Adrenal gland (tissue), 12 donors: ENCODE data around the gene PROK1. TPM values are rescaled to one million over a fixed set of nuclear protein-coding genes. Genes with fewer than 3 reads are reported as not detected.

Source experiments
- DNase-seq, 7 donors: peaks; one replicate each; pipeline ENCODE4 v3.0.0-alpha.2; 2019 to 2020
- H3K27ac ChIP-seq, 5 donors: fragments of 200-600 bp; sonication (generic) in 4 of 5; 1 replicate in 3 of 5; 2 replicates in 2 of 5; pipeline versions ENCODE4 v1.5.1 to v1.8.0; 2016 to 2020; ENCODE audit warnings: mild to moderate bottlenecking in 1 of 5
- H3K27me3 ChIP-seq: fragments of 200-600 bp; 2 replicates; pipeline ENCODE4 v1.8.0; 2021
- H3K36me3 ChIP-seq, 2 donors: fragments of 200-600 bp; replicated peaks in 1 of 2; 1 replicate in 1 of 2; 2 replicates in 1 of 2; pipeline versions ENCODE4 v1.5.1 to v1.8.0; 2018 to 2022
- H3K4me1 ChIP-seq, 2 donors: fragments of 200-600 bp; replicated peaks in 1 of 2; 1 replicate in 1 of 2; 2 replicates in 1 of 2; pipeline versions ENCODE4 v1.5.1 to v1.8.0; 2018 to 2021
- H3K4me3 ChIP-seq, 4 donors: fragments of 200-600 bp; sonication (generic) in 3 of 4; one replicate each; pipeline ENCODE4 v1.5.1; 2016 to 2018
- H3K9me3 ChIP-seq, 3 donors: fragments of 200-600 bp; sonication (generic) in 1 of 3; replicated peaks in 1 of 3; 1 replicate in 2 of 3; 2 replicates in 1 of 3; pipeline versions ENCODE4 v1.5.1 to v1.8.0; 2016 to 2021
- CTCF ChIP-seq, 6 experiments: fragments of 450-650 bp in 4 of 6; fragments of 200-600 bp in 2 of 6; sonication (generic) in 1 of 6; IDR thresholded peaks; 1 replicate in 5 of 6; 2 replicates in 1 of 6; pipeline versions ENCODE4 v1.5.1 to v1.8.0; 2016 to 2021; ENCODE audit warnings: antibody characterized with exemption in 6 of 6, mild to moderate bottlenecking in 2 of 6, moderate library complexity in 1 of 6
- POLR2A ChIP-seq, 2 donors: fragments of 450-650 bp; IDR thresholded peaks; one replicate each; pipeline ENCODE4 v1.6.1; 2017; ENCODE audit warnings: antibody characterized with exemption in 2 of 2, mild to moderate bottlenecking in 2 of 2, moderate library complexity in 1 of 2
- WGBS, 4 donors: extraction: QIAGEN DNeasy Blood & Tissue Kit in 2 of 4; methylation state at CpG; one replicate each; pipeline versions ENCODE4 v1.1.5 to v1.1.7; 2013 to 2017; 5-methylcytosine and 5-hydroxymethylcytosine counted together
- intact Hi-C, 2 donors: fragments of 100-400 bp; cut with DNase I; formaldehyde crosslinking; loops; one replicate each; pipeline versions ENCODE4 v1.14.1 to v1.15.0; 2022 to 2023
- polyA plus RNA-seq, 3 donors: library from polyadenylated mRNA; stranded (reverse); fragments of 200-250 nt in 2 of 3; fragments of 350-450 nt in 1 of 3; fragmentation: Illumina TruSeq in 1 of 3; extraction: RNeasy Lipid Tissue Mini Kit (QIAGEN cat#74804) in 1 of 3; gene quantifications; one replicate each; pipeline ENCODE4 v1.2.3, GENCODE V29; 2013 to 2014
- total RNA-seq, 9 donors: library from RNA; depleted of rRNA in 4 of 9; stranded (reverse); fragments of >200 nt in 4 of 9; fragments of 120-200 nt in 1 of 9; fragmentation: NEBNext Ultra II Directional in 1 of 9; extraction: Animal tissue kit (Norgen Biotek cat#: 25700) in 1 of 9; gene quantifications; one replicate each; pipeline versions ENCODE4 v1.1.0 to v1.2.4, GENCODE V29; 2013 to 2023
- donor health status: healthy with polysubstance abuse.
- donor health status: Bipolar disorder and iron deficiency.
- donor health status: DM: yes; HTN: yes; CAD: no.
- donor health status: DM: no; HTN: no; CAD: no.
- donor health status: DM: no; HTN: no; CAD: no.
- donor health status: DM: yes; HTN: yes; CAD: no.

Gene PROK1
- total and polyA plus RNA-seq, 12 donors, result 0.76 to 12.9 (median 5.0) TPM; not detected in 1

- H3K36me3 ChIP-seq, result peaks cover 0 to 33% of the 10 kb centered on the region in 2 donors
- WGBS, 4 donors, result 1 to 2% (median 1%) methylated on average over 39 to 76 of the region's 76 CpGs
- TF ChIP-seq CTCF (IDR thresholded peaks at IDR 0.05), result peak in 4 of 6 experiments; percentile 4 to 25 (median 10)
- peak; percentile 35 to 82 for TF ChIP-seq POLR2A (IDR thresholded peaks at IDR 0.05)
- H3K9me3 ChIP-seq, result no peaks in the 10 kb centered on the region
- peak; percentile 94 to 98 (median 95) for DNase-seq
- intact Hi-C loops, result loop anchor here (10.0 kb wide), 1 partner anchor 63 kb away; no protein-coding TSS in a partner anchor
- peaks cover 0 to 20% of the 10 kb centered on the region in 2 donors for H3K4me1 ChIP-seq
- H3K27me3 ChIP-seq, result no peaks in the 10 kb centered on the region
- H3K27ac ChIP-seq, result peak within 1 kb of the TSS; percentile 15 to 98 (median 87)
- H3K4me3 ChIP-seq, result peak within 1 kb of the TSS; percentile 1 to 95 (median 53)
Measured at GRCh38 chr1:110407260-110408210, 43.4 kb upstream of the PROK1 start, which contains the start of gene LAMTOR5. LAMTOR5 (minus strand) TSS chr1:110407694; CDS start chr1:110407620, 74 bp downstream.

- no peak for DNase-seq
- H3K4me1 ChIP-seq, result peaks cover 0 to 20% of the 10 kb centered on the region in 2 donors
- WGBS, 4 donors, result 87 to 93% (median 89%) methylated on average over 8 of the region's 8 CpGs
- no peaks in the 10 kb centered on the region for H3K27me3 ChIP-seq
- H3K27ac ChIP-seq, result no peak overlapping the region
- H3K9me3 ChIP-seq, result no peaks in the 10 kb centered on the region
- peak overlapping the region in 1 of 4 donors; percentile 95 for H3K4me3 ChIP-seq
- peaks cover 0 to 23% of the 10 kb centered on the region in 2 donors for H3K36me3 ChIP-seq
- intact Hi-C loops, result loop anchor here (10.0 kb wide), 1 partner anchor 64 kb away; no protein-coding TSS in a partner anchor
- TF ChIP-seq POLR2A (IDR thresholded peaks at IDR 0.05), result no peak
- no peak for TF ChIP-seq CTCF (IDR thresholded peaks at IDR 0.05)
Measured at GRCh38 chr1:110408488-110408887, 42.5 kb upstream of the PROK1 start.

GRCh38 chr1:110409316-110409715 lies 41.6 kb upstream of the PROK1 start:
- TF ChIP-seq POLR2A (IDR thresholded peaks at IDR 0.05), result no peak
- H3K9me3 ChIP-seq, result no peaks in the 10 kb centered on the region
- intact Hi-C loops, result loop anchor here (10.0 kb wide), 1 partner anchor 65 kb away; no protein-coding TSS in a partner anchor
- DNase-seq, result no peak
- no peak overlapping the region for H3K4me3 ChIP-seq
- peaks cover 0 to 20% of the 10 kb centered on the region in 2 donors for H3K4me1 ChIP-seq
- WGBS, 4 donors, result 93 to 99% (median 94%) methylated on average over 6 of the region's 6 CpGs
- no peaks in the 10 kb centered on the region for H3K27me3 ChIP-seq
- peaks cover 0 to 15% of the 10 kb centered on the region in 2 donors for H3K36me3 ChIP-seq
- H3K27ac ChIP-seq, result no peak overlapping the region

- TF ChIP-seq POLR2A (IDR thresholded peaks at IDR 0.05) (no peak), CTCF (IDR thresholded peaks at IDR 0.05) (no peak)
- 81 to 89% (median 86%) methylated on average over 5 to 7 of the region's 7 CpGs for WGBS, 4 donors
- no peak overlapping the region for H3K4me3 ChIP-seq
- no peaks in the 10 kb centered on the region for H3K36me3 ChIP-seq
- H3K4me1 ChIP-seq, result peaks cover 0 to 13% of the 10 kb centered on the region in 2 donors
- H3K27ac ChIP-seq, result no peak overlapping the region
- H3K27me3 ChIP-seq, result no peaks in the 10 kb centered on the region
- intact Hi-C loops, result loop anchor here (2.0 to 10.0 kb wide), 3 partner anchors 50 to 84 kb away; no protein-coding TSS in a partner anchor
- DNase-seq, result no peak
- H3K9me3 ChIP-seq, result no peaks in the 10 kb centered on the region
Measured at GRCh38 chr1:110411173-110411735, 39.7 kb upstream of the PROK1 start.
